GM12874 (cell line): Measurements from ENCODE around the gene LRRC7.

ENCODE experiments used
- TF ChIP-seq, protein P1 (sequence below): IDR thresholded peaks from 2 replicates; pipeline ENCODE4 v1.5.1; 2011; ENCODE audit warnings: low read depth, mild to moderate bottlenecking, control low read depth, low read length, moderate library complexity; ENCODE audit not compliant: insufficient read depth

LRRC7 gene

DNA sequence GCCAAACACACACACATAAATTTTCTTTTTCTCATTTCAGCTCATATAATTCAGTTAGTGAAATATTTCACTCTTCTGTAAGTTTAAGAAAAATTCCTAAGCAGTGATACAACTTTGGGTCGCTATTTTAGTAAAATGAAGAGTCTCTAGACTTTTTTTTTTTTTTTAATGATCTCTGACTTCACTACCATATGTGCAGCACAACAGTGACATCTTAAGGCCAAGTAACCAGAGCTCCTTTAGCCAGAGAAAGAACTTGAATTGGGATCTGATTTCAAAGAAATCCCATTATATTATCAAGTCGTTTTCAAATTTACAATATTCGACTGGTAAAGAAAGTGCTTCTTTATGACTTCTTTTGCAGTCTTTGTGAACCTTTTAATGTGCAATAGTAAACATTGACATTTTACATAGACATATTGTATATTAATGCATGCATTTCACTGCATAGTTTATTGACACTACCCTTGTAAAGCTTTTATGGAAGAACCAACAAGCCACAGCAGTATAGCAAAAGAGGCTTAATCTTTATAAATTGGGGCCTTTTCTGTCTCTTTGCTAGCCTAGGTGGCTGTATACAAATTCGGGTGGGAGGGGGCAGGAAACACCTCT lies 575.4 kb downstream of the LRRC7 start:
- TF ChIP-seq, protein P1, sequence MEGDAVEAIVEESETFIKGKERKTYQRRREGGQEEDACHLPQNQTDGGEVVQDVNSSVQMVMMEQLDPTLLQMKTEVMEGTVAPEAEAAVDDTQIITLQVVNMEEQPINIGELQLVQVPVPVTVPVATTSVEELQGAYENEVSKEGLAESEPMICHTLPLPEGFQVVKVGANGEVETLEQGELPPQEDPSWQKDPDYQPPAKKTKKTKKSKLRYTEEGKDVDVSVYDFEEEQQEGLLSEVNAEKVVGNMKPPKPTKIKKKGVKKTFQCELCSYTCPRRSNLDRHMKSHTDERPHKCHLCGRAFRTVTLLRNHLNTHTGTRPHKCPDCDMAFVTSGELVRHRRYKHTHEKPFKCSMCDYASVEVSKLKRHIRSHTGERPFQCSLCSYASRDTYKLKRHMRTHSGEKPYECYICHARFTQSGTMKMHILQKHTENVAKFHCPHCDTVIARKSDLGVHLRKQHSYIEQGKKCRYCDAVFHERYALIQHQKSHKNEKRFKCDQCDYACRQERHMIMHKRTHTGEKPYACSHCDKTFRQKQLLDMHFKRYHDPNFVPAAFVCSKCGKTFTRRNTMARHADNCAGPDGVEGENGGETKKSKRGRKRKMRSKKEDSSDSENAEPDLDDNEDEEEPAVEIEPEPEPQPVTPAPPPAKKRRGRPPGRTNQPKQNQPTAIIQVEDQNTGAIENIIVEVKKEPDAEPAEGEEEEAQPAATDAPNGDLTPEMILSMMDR: no peak

DNA sequence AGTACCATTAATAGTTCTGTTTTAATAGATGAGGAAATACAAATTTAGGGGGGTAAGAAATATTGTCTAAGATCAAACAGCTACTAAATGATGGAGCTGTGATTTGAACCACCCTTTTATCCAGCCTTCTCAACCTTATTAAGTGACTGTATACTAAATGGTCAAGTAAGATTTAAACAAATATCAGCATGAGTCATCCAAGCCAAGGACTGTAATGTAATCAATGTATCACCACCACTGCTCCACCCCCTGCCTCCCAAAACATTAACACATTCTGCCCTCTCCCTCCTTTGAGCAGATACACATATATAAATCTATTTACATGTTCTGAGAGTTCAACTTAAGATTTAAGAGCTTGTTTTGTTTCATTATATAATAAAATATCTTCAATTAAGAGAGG lies 578.8 kb downstream of the LRRC7 start:
- TF ChIP-seq, protein P1: no peak

DNA sequence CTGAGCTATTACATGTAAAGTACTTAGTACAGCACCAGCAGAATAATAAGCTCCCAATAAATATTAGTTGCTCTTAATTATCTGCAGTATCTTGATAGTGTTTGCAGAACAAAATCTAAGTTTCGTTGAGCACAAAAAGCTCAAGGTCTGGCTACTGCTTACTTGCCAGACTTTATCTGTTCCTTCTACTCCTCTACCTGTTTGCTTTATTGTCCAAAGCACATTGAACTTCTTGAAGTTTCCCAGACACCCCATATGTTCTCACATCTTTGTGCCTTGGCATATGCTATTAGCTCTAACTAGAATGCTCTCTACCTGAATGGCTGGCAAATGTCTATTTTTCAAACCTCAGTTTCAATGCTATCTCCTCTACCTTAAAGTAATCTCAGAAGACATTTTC lies 582.7 kb downstream of the LRRC7 start:
- TF ChIP-seq, protein P1: no peak

DNA sequence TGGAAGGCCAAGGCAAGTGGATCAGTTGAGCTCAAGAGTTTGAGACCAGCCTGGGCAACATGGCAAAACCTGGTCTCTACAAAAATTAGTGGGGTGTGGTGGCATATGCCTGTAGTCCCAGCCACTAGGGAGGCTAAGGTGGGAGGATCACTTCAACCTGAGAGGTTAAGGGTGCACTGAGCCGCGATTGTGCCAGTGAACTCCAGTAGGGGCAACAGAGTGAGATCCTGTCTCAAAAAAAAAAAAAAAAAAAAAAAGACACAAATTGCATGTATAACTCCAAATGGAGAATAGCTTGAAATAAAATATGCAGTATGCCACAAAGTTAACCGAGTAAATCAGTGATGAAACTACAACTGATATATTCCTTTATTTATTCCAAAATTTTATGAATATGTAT lies 586.0 kb downstream of the LRRC7 start:
- TF ChIP-seq, protein P1: no peak

DNA sequence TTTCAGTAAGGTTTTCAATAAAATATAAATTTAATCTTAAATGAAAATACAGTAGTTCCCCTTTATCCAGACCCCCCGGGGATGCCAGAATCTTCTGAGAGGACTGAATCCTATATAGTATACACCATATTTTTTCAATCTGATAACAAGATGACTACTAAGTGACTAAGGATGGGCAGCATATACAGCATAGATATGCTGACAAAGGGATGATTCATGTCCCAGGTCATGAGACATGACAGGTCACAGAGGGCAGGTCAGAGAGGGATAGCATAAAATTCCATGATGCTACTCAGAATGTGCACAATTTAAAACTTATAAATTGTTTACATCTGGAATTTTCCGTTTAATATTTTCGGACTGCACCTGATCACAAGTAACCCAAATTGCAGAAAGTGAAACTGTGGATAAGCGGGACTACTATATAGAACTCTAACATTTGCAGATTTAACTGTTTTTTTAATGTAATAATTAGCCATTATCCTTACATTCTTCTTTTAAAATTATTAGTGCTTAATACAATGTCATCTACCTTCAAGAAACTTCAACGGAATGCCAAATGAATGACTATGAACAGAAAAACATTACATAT lies 588.9 kb downstream of the LRRC7 start:
- TF ChIP-seq, protein P1: no peak

DNA sequence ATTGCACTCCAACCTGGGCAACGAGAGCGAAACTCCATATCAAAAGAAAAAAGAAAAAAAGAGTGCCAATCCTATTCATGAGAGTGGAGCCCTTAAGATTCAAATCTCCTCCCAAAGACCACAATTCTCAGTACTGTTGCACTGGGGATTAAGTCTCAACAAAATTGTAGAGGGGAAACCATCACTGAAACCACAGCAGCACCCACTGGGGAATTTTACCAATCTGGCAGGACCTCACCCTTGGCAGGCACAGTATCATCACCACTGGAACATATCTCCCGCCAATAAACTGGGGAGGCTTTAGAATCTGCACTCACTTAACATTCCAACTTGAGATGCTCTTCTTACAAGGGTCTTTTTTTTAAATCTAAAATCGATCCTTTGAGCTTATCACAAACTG lies 596.6 kb downstream of the LRRC7 start:
- TF ChIP-seq, protein P1: no peak

DNA sequence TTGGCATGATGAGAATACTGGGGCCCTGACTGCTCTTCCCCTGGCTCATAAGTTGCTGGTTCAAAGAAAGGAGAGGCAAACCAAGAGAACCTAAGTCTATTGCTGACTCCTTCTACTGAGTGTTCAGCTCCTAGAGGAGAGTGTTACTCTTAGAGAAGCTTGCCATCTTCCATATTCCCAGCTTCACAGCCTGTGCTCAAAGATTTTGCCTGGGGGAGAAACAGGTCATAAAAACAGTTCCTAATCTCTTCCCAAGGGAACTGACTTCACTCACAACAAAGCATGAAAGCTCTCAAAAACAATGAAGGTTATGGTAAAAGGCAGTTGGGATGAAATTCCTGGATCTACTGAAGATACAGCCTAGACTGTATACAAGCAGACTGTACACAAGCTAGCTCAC lies 600.6 kb downstream of the LRRC7 start:
- TF ChIP-seq, protein P1: no peak
